Smooth muscle cell (in vitro differentiated cells): Measurements from ENCODE around the gene ZBTB1. TPM values are rescaled to one million over a fixed set of nuclear protein-coding genes. Genes with fewer than 3 reads are reported as not detected.
A peak's percentile ranks its signal among the peaks of the same experiment; 100 is the strongest.

Source experiments
- DNase-seq: peaks from one replicate; lab custom pipeline; 2025; ENCODE audit not compliant: unreplicated experiment; lab: John Stamatoyannopoulos, UW
- H2AFZ ChIP-seq: fragments of 200-600 bp; sonication (generic); 2 replicates; pipeline ENCODE4 v1.6.0; 2016; ENCODE audit warnings: antibody characterized with exemption, low read depth, mild to moderate bottlenecking
- H3F3A ChIP-seq: fragments of 200-600 bp; sonication (generic); 2 replicates; pipeline ENCODE4 v1.6.0; 2017; ENCODE audit warnings: antibody characterized with exemption, low read depth
- H3K27ac ChIP-seq: fragments of 200-600 bp; sonication (generic); 2 replicates; pipeline ENCODE4 v1.5.1; 2016; ENCODE audit warnings: low read depth, mild to moderate bottlenecking
- H3K27me3 ChIP-seq: fragments of 200-600 bp; sonication (generic); 2 replicates; pipeline ENCODE4 v1.6.1; 2016; ENCODE audit warnings: low read depth, mild to moderate bottlenecking
- H3K36me3 ChIP-seq: fragments of 200-600 bp; sonication (generic); 2 replicates; pipeline ENCODE4 v1.5.1; 2016; ENCODE audit warnings: low read depth
- H3K4me1 ChIP-seq: fragments of 200-600 bp; sonication (generic); 2 replicates; pipeline ENCODE4 v1.5.1; 2016; ENCODE audit warnings: low read depth
- H3K4me2 ChIP-seq: fragments of 200-600 bp; sonication (generic); 2 replicates; pipeline ENCODE4 v1.6.0; 2016; ENCODE audit warnings: mild to moderate bottlenecking
- H3K4me3 ChIP-seq: fragments of 200-600 bp; sonication (generic); 2 replicates; pipeline ENCODE4 v1.5.1; 2016; ENCODE audit warnings: mild to moderate bottlenecking
- H3K79me2 ChIP-seq: fragments of 200-600 bp; sonication (generic); 2 replicates; pipeline ENCODE4 v1.6.0; 2016; ENCODE audit warnings: low read depth, mild to moderate bottlenecking
- H3K9ac ChIP-seq: fragments of 200-600 bp; sonication (generic); 2 replicates; pipeline ENCODE4 v1.6.0; 2016; ENCODE audit warnings: low read depth
- H3K9me3 ChIP-seq: fragments of 200-600 bp; sonication (generic); replicated peaks from 2 replicates; pipeline ENCODE4 v1.5.1; 2016; ENCODE audit warnings: low read depth
- H4K20me1 ChIP-seq: fragments of 200-600 bp; sonication (generic); 2 replicates; pipeline ENCODE4 v1.6.0; 2016; ENCODE audit warnings: low read depth
- CTCF ChIP-seq: fragments of 200-600 bp; sonication (generic); IDR thresholded peaks from 2 replicates; pipeline ENCODE4 v1.5.1; 2017; ENCODE audit warnings: borderline replicate concordance, mild to moderate bottlenecking, antibody characterized with exemption; ENCODE audit not compliant: insufficient read depth, poor library complexity, severe bottlenecking
- WGBS: methylation state at CpG from one replicate; pipeline ENCODE4 v1.1.7; 2016; ENCODE audit warnings: low lambda C conversion rate; 5-methylcytosine and 5-hydroxymethylcytosine counted together
- polyA plus RNA-seq: library from polyadenylated mRNA; unstranded; fragments of >200 nt; fragmentation: Nextera tagmentation; extraction: Ambion mirVana; gene quantifications from 2 replicates; pipeline ENCODE4 v1.2.1, GENCODE V29; 2016
- total RNA-seq: library from RNA; depleted of rRNA; stranded (reverse); fragments of >200 nt; gene quantifications from 2 replicates; pipeline ENCODE4 v1.2.3, GENCODE V29; 2014

Gene ZBTB1
- total RNA-seq (82.9 and 106 TPM in 2 replicates), polyA plus RNA-seq (39.7 and 41.3 TPM in 2 replicates)

- H3K4me1 ChIP-seq: peaks cover 47% of the 10 kb centered on the region
- DNase-seq: peak; percentile 83
Observed at GRCh38 chr14:64504310-64504896, at the start of gene ZBTB1. Gene ZBTB1 (plus strand): TSS chr14:64504770. CDS start chr14:64521505, 16,735 bp downstream.

DNA sequence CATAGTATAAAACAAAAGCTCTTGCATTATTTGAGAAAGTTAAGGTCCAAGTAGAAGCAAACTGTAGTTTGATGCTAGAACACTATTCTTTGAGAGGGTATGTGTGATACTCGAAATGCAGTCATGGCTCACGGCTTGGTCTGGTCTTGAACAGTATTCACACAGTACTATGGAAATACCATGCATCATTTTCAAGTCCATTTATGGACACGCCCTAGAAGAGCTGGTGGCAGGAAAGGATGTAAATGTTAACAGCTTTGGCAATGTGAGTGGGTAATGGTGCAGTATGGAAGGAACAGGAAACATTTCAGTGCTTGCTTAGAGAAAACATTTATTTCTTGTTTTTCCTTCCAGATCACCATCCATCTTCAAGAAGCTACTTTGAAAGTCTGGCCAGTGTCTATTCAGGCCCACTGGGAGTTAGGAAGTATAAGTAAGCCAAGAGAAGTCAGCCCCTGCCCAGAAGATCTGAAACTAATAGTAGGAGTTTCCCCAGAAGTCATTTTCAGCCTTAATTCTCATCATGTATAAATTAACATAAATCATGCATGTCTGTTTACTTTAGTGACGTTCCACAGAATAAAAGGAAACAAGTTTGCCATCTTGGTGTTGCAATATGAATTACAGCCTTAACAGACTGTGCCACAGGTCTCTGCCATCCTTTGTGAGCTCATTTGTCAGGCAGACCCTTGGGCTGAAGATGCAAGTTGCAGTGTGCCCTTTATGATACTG, 45.0 kb upstream of the ZBTB1 start:
- H3K9ac ChIP-seq: no peak overlapping the region
- no peak overlapping the region for H3K27ac ChIP-seq
- H3F3A ChIP-seq: no peaks in the 10 kb centered on the region
- no peaks in the 10 kb centered on the region for H3K9me3 ChIP-seq
- H3K27me3 ChIP-seq: no peaks in the 10 kb centered on the region
- DNase-seq: no peak
- no peak overlapping the region for H2AFZ ChIP-seq
- peaks cover under 1% of the 10 kb centered on the region for H3K4me1 ChIP-seq
- H4K20me1 ChIP-seq: no peaks in the 10 kb centered on the region
- no peak overlapping the region for H3K4me2 ChIP-seq
- 91% methylated on average over 4 of the region's 4 CpGs for WGBS
- no peaks in the 10 kb centered on the region for H3K79me2 ChIP-seq
- no peak overlapping the region for H3K4me3 ChIP-seq
- H3K36me3 ChIP-seq: no peaks in the 10 kb centered on the region
- no peak for TF ChIP-seq CTCF

More at GRCh38 chr14:64504310-64504896, at the start of gene ZBTB1:
- H3K79me2 ChIP-seq: peaks cover 65% of the 10 kb centered on the region
- WGBS: under 1% methylated on average over 46 of the region's 63 CpGs
- H3K9me3 ChIP-seq: no peaks in the 10 kb centered on the region
- H3K36me3 ChIP-seq: no peaks in the 10 kb centered on the region
- H3K4me3 ChIP-seq: peak within 1 kb of the TSS; percentile 95
- peak within 1 kb of the TSS; percentile 100 for H3K27ac ChIP-seq
- no peak for TF ChIP-seq CTCF
- H2AFZ ChIP-seq: peak within 1 kb of the TSS; percentile 81
- no peaks in the 10 kb centered on the region for H3K27me3 ChIP-seq
- peaks cover 42% of the 10 kb centered on the region for H4K20me1 ChIP-seq
- H3K9ac ChIP-seq: peak within 1 kb of the TSS; percentile 99
- H3K4me2 ChIP-seq: peak within 1 kb of the TSS; percentile 85
- H3F3A ChIP-seq: peaks cover 24% of the 10 kb centered on the region

GRCh38 chr14:64461221-64461620, 43.3 kb upstream of the ZBTB1 start:
- Histone ChIP-seq H3F3A (peaks cover 5% of the 10 kb centered on the region), H3K4me3 (no peak overlapping the region), H4K20me1 (no peaks in the 10 kb centered on the region), H3K9me3 (no peaks in the 10 kb centered on the region), H3K79me2 (no peaks in the 10 kb centered on the region), H2AFZ (no peak overlapping the region), H3K36me3 (no peaks in the 10 kb centered on the region), H3K27ac (no peak overlapping the region), H3K4me2 (no peak overlapping the region), H3K4me1 (peaks cover 5% of the 10 kb centered on the region), H3K9ac (no peak overlapping the region), H3K27me3 (no peaks in the 10 kb centered on the region)
- 90% methylated on average over 3 of the region's 3 CpGs for WGBS
- DNase-seq: no peak
- no peak for TF ChIP-seq CTCF
